HK-2 (cell line): ENCODE data around the gene RBBP6.
"Not testable (repeated sequence)": the region's sequence is repeated elsewhere in the genome, so short reads cannot be mapped to it uniquely, and the experiment has no call there.

Source experiments
- DNase-seq: peaks from one replicate; pipeline ENCODE4 v3.0.0-alpha.2; 2018; ENCODE audit not compliant: unreplicated experiment

RBBP6 gene

GRCh38 chr16:24539295-24539849 lies at the start of gene RBBP6:
TSS of gene RBBP6 (plus strand) at chr16:24539566. CDS start at chr16:24540627, 1,061 bp downstream.
- peak; percentile 88 for DNase-seq

- DNase-seq, result no peak
These were observed 48.5 kb upstream of the RBBP6 start for GRCh38 chr16:24490866-24491265.

GRCh38 chr16:24491731-24492130 lies 47.6 kb upstream of the RBBP6 start:
- no peak for DNase-seq

GRCh38 chr16:24493821-24494220 lies 45.5 kb upstream of the RBBP6 start:
- no peak for DNase-seq

DNA sequence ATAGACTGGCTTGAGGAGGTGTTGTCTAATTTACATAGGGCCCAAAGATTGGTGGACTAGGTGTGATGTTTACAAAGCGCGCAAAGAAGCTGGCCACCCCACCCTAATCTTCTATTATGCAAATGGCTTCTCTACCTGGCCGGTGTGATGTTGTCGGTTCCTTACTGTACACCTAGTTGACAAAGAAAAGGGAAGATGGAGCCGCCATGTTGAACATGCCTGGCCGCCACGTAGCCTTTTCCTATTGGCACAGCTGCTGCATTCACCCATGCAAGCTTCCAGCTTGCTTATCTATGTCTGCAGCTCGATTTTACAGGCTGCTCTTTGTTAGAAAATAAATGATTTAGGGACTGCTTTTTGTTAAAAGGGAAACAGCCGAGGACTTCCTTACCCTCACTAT lies 44.2 kb upstream of the RBBP6 start:
- DNase-seq, result not testable (repeated sequence)

DNA sequence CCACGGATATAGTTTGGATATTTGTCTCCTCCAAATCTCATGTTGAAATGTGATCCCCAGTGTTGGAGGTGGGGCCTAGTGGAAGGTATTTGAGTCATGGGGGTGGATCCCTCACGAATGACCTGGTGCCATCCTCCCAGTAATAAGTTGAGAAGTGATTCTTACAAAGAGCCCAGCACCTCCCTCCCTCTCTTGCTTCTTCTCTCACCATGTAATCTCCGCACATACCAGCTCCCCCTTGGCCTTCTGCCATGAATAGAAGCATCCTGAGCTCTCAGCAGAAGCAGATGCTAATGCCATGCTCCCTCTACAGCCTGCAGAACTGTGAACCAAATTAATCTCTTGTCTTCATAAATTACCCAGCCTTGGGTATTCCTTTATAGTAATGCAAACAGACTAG lies 41.9 kb upstream of the RBBP6 start:
- no peak for DNase-seq

DNA sequence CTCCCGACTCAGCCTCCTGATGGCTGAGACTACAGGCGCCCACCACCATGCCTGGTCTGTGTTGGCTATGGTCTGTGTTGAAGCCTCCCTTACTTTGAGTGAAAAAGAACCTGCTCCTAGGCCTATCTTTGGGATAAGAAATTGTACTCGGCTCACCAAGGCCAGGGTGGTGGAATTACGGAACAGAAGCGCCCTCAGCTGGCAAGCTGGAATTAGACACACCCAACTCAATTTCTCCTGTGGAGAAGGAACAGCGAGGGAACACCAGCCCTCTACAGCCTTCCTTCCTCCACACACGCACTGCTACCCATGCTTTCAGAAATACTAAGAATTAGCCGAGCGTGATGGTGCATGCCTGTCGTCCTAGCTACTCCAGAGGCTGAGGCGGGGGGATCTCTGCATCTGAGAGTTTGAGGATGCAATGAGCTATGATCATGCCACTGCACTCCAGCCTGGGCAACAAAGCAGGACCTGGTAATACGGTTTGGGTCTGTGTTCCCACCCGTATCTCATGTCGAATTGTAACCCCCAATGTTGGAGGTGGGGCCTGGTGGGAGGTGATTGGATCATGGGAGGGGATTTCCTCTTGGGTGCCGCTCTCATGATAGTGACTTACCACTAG lies 40.1 kb upstream of the RBBP6 start:
- DNase-seq, result peak; percentile 16

- DNase-seq, result peak; percentile 45
These were observed 34.7 kb upstream of the RBBP6 start for GRCh38 chr16:24504472-24505345.

GRCh38 chr16:24505959-24506358 lies 33.4 kb upstream of the RBBP6 start:
- no peak for DNase-seq

DNA sequence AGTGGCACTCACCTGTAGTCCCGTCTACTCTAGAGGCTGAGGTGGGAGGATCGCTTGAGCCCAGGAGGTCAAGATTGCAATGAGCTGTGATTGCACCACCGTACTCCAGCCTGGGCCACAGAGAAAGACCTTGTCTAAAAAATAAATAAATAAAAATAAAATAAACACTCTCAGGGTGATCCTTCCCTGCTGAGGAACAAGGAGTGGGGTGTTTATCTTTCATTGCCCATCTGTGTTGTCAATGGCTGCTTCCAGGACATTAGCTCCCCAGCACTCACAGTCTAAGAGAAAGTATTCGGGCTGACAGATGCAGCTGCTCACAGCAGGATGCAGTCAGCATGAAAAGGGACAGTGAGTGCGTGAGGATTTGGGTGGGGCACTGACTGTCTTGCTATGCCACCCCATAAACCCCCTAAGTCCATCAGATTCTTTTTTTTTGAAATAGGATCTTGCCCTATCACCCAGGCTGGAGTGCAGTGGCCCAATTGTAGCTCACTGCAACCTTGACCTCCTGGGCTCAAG lies 31.3 kb upstream of the RBBP6 start:
- DNase-seq, result no peak

GRCh38 chr16:24508614-24509013 lies 30.8 kb upstream of the RBBP6 start:
- DNase-seq, result no peak

- DNase-seq, result no peak
These were observed 29.8 kb upstream of the RBBP6 start for GRCh38 chr16:24509536-24509935.

DNA sequence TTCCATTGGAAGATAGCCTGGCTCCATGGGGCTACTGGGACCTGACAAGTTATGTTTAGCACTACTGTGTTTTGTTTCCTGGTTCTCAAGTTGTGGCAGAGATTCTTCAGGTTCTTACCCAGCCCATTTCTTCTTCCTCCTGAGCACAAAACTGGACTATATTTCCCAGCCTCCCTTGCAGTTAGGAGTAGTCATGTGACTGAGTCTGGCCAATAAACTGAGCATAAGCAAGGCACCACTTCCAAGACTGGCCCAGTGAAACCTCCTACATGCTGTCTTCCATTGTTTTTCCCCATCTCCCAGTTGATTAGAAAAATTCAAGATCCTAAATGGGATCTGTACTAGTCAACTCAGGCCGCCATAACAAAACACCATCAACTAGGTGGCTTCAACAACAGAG lies 28.2 kb upstream of the RBBP6 start:
- no peak for DNase-seq

- no peak for DNase-seq
These were observed 27.6 kb upstream of the RBBP6 start for GRCh38 chr16:24511792-24512191.

DNA sequence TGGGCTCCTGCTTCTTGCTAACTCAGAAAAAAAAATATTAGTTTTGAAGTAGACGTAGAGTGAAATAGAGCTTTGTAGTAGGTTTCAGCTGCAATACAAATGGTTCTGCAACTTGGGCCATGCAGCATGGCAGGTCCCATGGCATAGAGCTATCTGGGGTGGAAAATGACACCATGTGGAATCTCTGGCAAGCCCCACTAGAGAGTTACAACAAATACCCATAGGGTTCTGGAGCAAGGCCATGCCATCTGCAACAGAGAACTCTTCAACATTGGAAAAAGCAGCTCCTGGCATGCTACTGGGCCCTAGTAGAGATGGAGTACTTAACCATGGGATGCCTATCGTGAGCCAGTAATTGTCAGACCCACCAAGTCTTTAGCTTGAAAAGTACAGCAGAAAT lies 25.3 kb upstream of the RBBP6 start:
- no peak for DNase-seq

GRCh38 chr16:24515186-24515585 lies 24.2 kb upstream of the RBBP6 start:
- DNase-seq, result no peak

- DNase-seq, result peak; percentile 66
These were observed 22.3 kb upstream of the RBBP6 start for GRCh38 chr16:24516900-24517669.

DNA sequence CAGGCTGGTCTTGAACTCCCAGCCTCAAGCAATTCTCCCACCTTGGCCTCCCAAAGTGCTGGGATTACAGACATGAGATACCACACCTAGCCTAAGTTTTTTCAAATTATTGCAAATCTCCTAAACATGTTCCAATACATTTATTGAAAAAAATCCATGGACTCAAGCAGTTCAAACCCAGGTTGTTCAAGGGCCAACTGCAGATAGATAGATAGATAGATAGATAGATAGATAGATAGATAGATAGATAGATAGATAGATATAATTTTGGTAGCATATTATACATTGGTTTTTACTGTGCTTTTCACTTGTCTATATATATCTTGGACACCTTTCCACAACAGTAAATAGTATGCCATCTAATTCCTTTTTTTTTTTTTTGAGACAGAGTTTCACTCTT lies 20.9 kb upstream of the RBBP6 start:
- no peak for DNase-seq

DNA sequence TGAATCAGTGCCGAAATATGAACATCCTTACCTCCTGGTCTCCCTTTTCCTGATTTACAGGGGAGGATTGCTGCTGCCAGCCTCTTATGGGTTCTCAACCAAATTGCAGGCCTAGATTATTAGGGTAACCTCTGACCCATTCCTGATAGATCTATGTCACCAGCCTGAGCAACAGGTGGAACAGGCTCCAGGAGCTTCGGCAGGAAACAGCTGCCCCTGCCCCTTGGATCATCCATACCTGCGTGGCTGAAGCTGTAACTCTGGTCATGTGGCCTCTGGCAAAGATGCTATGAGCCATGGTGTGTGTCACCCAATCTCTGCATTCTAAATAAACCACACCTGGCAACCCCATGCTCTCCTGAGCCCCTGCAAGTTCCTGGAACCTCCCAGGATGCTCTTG lies 18.4 kb upstream of the RBBP6 start:
- DNase-seq, result no peak

DNA sequence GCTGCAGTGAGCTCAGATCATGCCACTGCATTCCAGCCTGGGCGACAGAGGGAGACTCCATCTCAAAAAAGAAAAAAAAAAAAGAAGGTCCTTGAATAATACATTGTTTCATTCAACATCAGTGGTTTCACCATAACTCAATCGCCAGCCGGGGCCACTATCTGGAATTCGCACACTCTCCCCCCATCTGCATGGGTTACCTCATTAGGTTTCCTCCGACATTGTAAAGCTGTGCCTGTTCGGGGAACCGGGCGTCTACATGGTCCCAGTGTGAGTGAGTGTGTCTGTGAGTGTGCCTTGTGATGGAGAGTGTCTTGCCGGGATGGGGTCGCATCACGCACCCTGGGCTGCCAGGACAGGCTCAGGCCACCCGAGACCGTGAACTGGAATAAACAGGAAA lies 16.6 kb upstream of the RBBP6 start:
- no peak for DNase-seq

DNA sequence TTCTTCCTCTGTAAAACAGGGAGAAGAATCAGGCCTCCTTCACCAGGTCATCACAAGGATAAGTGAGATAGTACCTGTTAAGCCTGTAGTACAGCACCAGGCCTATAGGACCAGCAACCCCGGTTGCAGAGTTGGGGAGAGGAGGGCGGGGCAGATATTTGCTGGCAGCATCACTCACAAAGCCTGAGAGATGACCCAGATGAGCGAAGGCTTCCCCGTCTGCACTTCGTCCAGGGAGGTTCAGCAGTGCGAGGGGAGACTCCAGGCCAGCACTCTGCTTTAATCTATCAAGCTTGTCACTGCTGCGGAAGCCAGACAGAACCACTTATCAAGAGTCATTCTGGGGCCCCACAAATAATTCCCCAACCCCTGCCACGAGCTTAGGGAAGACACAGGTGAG lies 15.8 kb upstream of the RBBP6 start:
- no peak for DNase-seq
